ENCODE data around the gene AMACR.
"Not testable (repeated sequence)": the region's sequence is repeated elsewhere in the genome, so short reads cannot be mapped to it uniquely, and the experiment has no call there.

The AMACR gene

GRCh38 chr5:33968211-33969005, 39.4 kb downstream of the AMACR start:
- DNase-seq (ENCODE audit: low read depth), result no peak

- DNase-seq (ENCODE audit: low read depth), result no peak
Measured at GRCh38 chr5:33966805-33967204, 41.0 kb downstream of the AMACR start.

GRCh38 chr5:33964132-33964700, 43.6 kb downstream of the AMACR start:
- no peak for DNase-seq (ENCODE audit: low read depth)

DNA sequence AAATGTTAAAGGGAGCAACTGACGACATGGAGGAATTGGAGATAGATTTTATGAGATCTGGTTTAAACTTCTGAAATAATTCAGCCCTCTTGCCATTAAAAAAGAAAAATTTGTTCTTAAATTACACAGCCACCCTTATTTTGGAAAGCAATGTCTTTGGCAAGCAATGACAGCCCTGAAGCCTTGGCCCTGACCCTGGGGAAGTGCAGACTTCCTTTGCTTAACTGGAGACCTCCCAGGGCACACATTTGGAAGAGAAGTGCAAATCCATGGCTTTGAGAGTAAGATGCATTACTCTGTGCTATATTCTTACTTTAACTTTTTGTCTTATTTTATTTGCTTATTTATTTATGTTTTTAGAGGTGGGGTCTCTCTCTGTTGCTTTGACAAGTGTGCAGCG, 49.7 kb downstream of the AMACR start:
- no peak for DNase-seq (ENCODE audit: low read depth)

- DNase-seq (ENCODE audit: low read depth), result no peak
Measured at GRCh38 chr5:33957577-33958150, 50.2 kb downstream of the AMACR start.

DNA sequence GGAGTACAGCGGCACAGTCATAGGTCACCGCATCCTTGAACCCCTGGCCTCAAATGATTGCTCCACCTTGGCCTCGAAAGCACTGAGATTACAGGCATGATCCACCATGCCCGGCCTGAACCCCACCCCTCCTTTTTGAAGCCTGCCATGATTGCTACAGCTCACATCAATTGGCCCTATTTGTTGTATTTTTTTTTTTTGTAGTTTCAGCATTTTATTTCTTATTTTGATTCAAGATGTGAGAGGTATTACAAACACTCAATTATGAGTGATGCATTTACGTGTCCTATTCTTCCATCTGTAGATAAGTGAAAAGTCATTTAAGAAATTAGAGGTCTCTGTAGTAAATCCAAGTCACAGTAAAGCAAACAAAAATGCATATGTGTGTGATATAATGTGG, 55.7 kb downstream of the AMACR start:
- not testable (repeated sequence) for DNase-seq (ENCODE audit: low read depth)

DNA sequence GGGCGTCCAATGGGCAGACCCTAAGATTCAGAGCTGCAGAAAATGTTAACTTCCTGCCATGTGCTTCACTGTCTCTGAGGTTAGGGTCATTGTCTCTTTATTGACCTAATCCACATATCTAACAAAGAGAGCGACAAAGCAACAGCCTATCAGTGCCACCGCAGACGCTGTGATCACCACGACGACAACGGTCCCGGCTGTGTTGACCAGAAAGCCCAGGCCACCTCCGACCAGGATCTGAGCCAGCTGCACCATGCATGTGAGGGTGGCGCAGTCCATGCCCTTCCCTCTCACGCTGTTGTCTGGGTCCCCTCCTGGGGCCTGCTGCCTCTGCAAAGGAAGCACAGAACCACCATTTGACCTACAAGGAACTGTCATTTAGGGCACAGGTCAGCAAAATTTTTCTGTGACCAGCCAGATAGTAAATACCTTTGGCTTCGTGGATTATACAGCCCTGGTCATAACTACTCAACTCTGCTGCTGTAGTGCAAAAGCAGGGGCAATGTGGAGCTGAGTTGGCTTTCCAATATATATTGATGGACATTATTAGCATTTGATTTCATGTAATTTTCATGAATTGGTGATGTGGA, 63.2 kb downstream of the AMACR start:
- DNase-seq (ENCODE audit: low read depth), result no peak

DNA sequence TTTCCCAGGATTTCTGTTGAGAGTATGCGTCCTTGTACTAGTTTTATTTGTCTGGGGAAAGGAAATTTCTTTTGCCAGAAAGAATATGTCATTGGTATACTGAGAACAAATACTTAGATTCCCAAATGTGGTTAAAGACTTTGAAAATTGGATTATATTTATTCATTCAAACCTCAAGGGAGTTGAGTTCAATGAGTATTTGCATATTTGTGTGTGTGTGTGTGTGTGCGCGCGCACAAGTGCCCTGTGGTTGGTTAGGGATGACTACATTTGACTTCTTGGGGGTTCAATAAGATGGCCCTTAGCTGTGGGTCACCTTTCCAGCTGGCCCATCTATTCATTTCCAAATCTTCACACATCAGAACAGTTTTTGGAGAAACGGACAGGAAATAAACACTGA, 66.8 kb downstream of the AMACR start:
- DNase-seq (ENCODE audit: low read depth), result no peak

- no peak for DNase-seq (ENCODE audit: low read depth)
Measured at GRCh38 chr5:33939556-33940262, 68.1 kb downstream of the AMACR start.

DNA sequence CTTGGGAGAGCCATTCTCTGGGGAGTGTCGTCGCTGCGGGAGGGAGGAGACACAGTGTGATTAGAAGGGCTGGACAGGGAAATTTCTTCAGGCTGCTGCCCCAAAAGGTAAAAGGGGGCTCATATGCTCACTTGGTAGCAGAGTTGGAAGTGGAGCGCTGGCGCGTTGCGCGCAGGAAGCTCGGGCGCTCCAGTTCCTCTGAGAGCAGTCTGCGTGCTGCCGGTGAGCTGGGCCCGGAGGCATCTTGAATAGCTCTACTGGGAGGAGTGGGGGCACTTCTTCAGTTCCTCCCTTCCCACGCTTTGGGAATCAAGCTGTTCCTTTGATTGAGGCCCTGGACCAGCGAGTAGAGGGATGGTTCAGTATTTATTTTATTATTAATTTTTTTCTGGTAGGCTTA, 69.0 kb downstream of the AMACR start:
- DNase-seq (ENCODE audit: low read depth), result no peak

GRCh38 chr5:33938507-33938796, 69.4 kb downstream of the AMACR start:
- no peak for DNase-seq (ENCODE audit: low read depth)

GRCh38 chr5:33937707-33938506, 69.9 kb downstream of the AMACR start:
- DNase-seq (ENCODE audit: low read depth), result no peak

- no peak for DNase-seq (ENCODE audit: low read depth)
Measured at GRCh38 chr5:33937017-33937706, 70.7 kb downstream of the AMACR start.

GRCh38 chr5:33936381-33937016, 71.4 kb downstream of the AMACR start, which contains the start of gene RXFP3:
Gene RXFP3, plus strand, starts transcription at chr5:33936386. Its CDS starts 355 bp downstream, at chr5:33936741.
- DNase-seq (ENCODE audit: low read depth), result no peak
